22Rv1 (cell line): ENCODE measurements around the gene RO60.

ENCODE experiments used
- CTCF ChIP-seq: fragments of 450-650 bp; IDR thresholded peaks from 2 replicates; pipeline ENCODE4 v1.5.1; 2017; ENCODE audit warnings: mild to moderate bottlenecking
- ZFX ChIP-seq: fragments of 450-650 bp; IDR thresholded peaks from 2 replicates; pipeline ENCODE4 v1.6.1; 2017; ENCODE audit warnings: antibody characterized with exemption, borderline replicate concordance

- TF ChIP-seq CTCF, result no peak
- no peak for TF ChIP-seq ZFX
Observed at GRCh38 chr1:193030280-193030679, 29.1 kb upstream of the RO60 start.
